HEK293 (cell line): ENCODE data around the gene PRR11.

ENCODE experiments used
- CTCF ChIA-PET: fragments of 350-600 bp; formaldehyde crosslinking; extraction: SDS; loops from one replicate; lab custom pipeline; 2021; ENCODE audit warnings: antibody characterized with exemption; lab: Yijun Ruan, JAX
- POLR2A ChIA-PET: fragments of 300-600 bp; formaldehyde crosslinking; extraction: SDS; loops from one replicate; lab custom pipeline; 2020; ENCODE audit warnings: antibody characterized with exemption, inconsistent platforms; lab: Yijun Ruan, JAX
- H3K27ac ChIP-seq: fragments of 200-500 bp; sonication (Bioruptor generic); 2 replicates; pipeline ENCODE4 v1.5.1; 2014; ENCODE audit warnings: low read depth, low read length, control low read depth, inconsistent platforms; ENCODE audit errors: extremely low read depth
- H3K36me3 ChIP-seq, 2 experiments: fragments of 200-500 bp in 1 of 2; sonication (Bioruptor generic) in 1 of 2; 1 replicate in 1 of 2; 2 replicates in 1 of 2; pipeline ENCODE4 v1.5.1; 2014 to 2017; ENCODE audit warnings: inconsistent platforms in 2 of 2, low read length in 2 of 2; ENCODE audit not compliant: control insufficient read depth in 2 of 2, insufficient read depth in 1 of 2
- H3K4me1 ChIP-seq: fragments of 200-500 bp; sonication (Bioruptor generic); 2 replicates; pipeline ENCODE4 v1.5.1; 2014; ENCODE audit warnings: mild to moderate bottlenecking, low read length, inconsistent platforms; ENCODE audit not compliant: control insufficient read depth, insufficient read depth
- H3K4me3 ChIP-seq: 2 replicates; pipeline ENCODE4 v1.5.1; 2011; ENCODE audit warnings: low read depth, mild to moderate bottlenecking, control low read depth, low read length, moderate library complexity
- H3K9me3 ChIP-seq: fragments of 200-500 bp; sonication (Bioruptor generic); 2 replicates; pipeline ENCODE4 v1.5.1; 2014; ENCODE audit warnings: low read depth, low read length, inconsistent platforms; ENCODE audit not compliant: control insufficient read depth, insufficient read depth
- CTCF ChIP-seq: fragments of 450-650 bp; formaldehyde crosslinking; IDR thresholded peaks from 2 replicates; pipeline ENCODE4 v1.5.1; 2016; ENCODE audit warnings: missing biosample characterization, missing genetic modification characterization
- HOXA7 ChIP-seq: sonication (generic); formaldehyde crosslinking; IDR thresholded peaks from 2 replicates; pipeline ENCODE4 v1.8.1; 2022; ENCODE audit warnings: missing genetic modification reagents, borderline replicate concordance
- MEIS1 ChIP-seq: sonication (generic); formaldehyde crosslinking; IDR thresholded peaks from 2 replicates; pipeline ENCODE4 v1.8.1; 2022; ENCODE audit warnings: missing genetic modification reagents, mild to moderate bottlenecking, borderline replicate concordance
- TRIM28 ChIP-seq: IDR thresholded peaks from 2 replicates; pipeline ENCODE4 v1.6.1; 2011; ENCODE audit warnings: low read length, control low read depth, borderline replicate concordance
- ZBTB1 ChIP-seq: fragments of 450-650 bp; formaldehyde crosslinking; IDR thresholded peaks from 2 replicates; pipeline ENCODE4 v1.5.1; 2016; ENCODE audit warnings: missing biosample characterization, missing genetic modification characterization
- ZNF132 ChIP-seq: fragments of 450-650 bp; formaldehyde crosslinking; IDR thresholded peaks from 2 replicates; pipeline ENCODE4 v1.5.1; 2017; ENCODE audit warnings: missing biosample characterization, missing genetic modification characterization, borderline replicate concordance
- ZNF19 ChIP-seq: fragments of 450-650 bp; formaldehyde crosslinking; IDR thresholded peaks from 2 replicates; pipeline ENCODE4; 2016; ENCODE audit warnings: missing biosample characterization, missing genetic modification characterization, low read depth
- ZNF280D ChIP-seq: fragments of 450-650 bp; formaldehyde crosslinking; IDR thresholded peaks from 2 replicates; pipeline ENCODE4 v1.5.1; 2016; ENCODE audit warnings: missing biosample characterization, missing genetic modification characterization
- ZNF549 ChIP-seq: fragments of 450-650 bp; IDR thresholded peaks from 2 replicates; pipeline ENCODE4 v1.5.1; 2018; ENCODE audit warnings: missing biosample characterization, missing genetic modification characterization, mild to moderate bottlenecking, inconsistent platforms, moderate library complexity
- ZNF600 ChIP-seq: fragments of 450-650 bp; formaldehyde crosslinking; IDR thresholded peaks from 2 replicates; pipeline ENCODE4 v1.5.1; 2016; ENCODE audit warnings: missing biosample characterization, missing genetic modification characterization
- ZNF621 ChIP-seq: fragments of 450-650 bp; formaldehyde crosslinking; IDR thresholded peaks from 2 replicates; pipeline ENCODE4 v1.5.1; 2017; ENCODE audit warnings: missing biosample characterization, missing genetic modification characterization
- ZNF837 ChIP-seq: fragments of 450-650 bp; formaldehyde crosslinking; IDR thresholded peaks from 2 replicates; pipeline ENCODE4 v1.5.1; 2016; ENCODE audit warnings: missing biosample characterization, missing genetic modification characterization
- ZNF843 ChIP-seq: fragments of 450-650 bp; formaldehyde crosslinking; IDR thresholded peaks from 2 replicates; pipeline ENCODE4 v1.5.1; 2016; ENCODE audit warnings: missing biosample characterization, missing genetic modification characterization
- ZSCAN16 ChIP-seq: fragments of 450-650 bp; formaldehyde crosslinking; IDR thresholded peaks from 2 replicates; pipeline ENCODE4 v1.5.1; 2016; ENCODE audit warnings: missing biosample characterization, missing genetic modification characterization
- TF ChIP-seq, protein P1 (sequence below): fragments of 450-650 bp; formaldehyde crosslinking; IDR thresholded peaks from 2 replicates; pipeline ENCODE4 v1.5.1; 2017; ENCODE audit warnings: missing biosample characterization, missing genetic modification characterization
- TF ChIP-seq, protein P2 (sequence below): fragments of 450-650 bp; formaldehyde crosslinking; IDR thresholded peaks from 2 replicates; pipeline ENCODE4 v1.5.1; 2016; ENCODE audit warnings: missing biosample characterization, missing genetic modification characterization
- TF ChIP-seq, protein P3 (sequence below): fragments of 450-650 bp; formaldehyde crosslinking; IDR thresholded peaks from 2 replicates; pipeline ENCODE4 v1.5.1; 2016; ENCODE audit warnings: missing biosample characterization, missing genetic modification characterization

PRR11 gene

GRCh38 chr17:59244081-59244480 is 88.5 kb downstream of the PRR11 start:
- CTCF ChIA-PET: interaction anchor here (0.6 kb wide), 1 partner anchor 58 kb away, joined by 4 read pairs; no protein-coding TSS in a partner anchor
- POLR2A ChIA-PET: no interaction called here

More at GRCh38 chr17:59244081-59244480, 88.5 kb downstream of the PRR11 start:
- H3K4me3 ChIP-seq: no peak overlapping the region
- TF ChIP-seq ZNF600 (tag by site-specific recombination) (no peak), ZNF843 (no peak), ZBTB1 (tag by site-specific recombination) (no peak), ZNF549 (tag by site-specific recombination) (no peak), ZNF19 (tag by site-specific recombination) (no peak), ZNF280D (tag by site-specific recombination) (no peak), ZNF621 (tag by site-specific recombination) (no peak), CTCF (tag by site-specific recombination) (no peak), ZNF132 (no peak), TRIM28 (no peak), MEIS1 (CRISPR knock-in tag) (no peak), ZNF837 (tag by site-specific recombination) (no peak), ZSCAN16 (tag by site-specific recombination) (no peak), HOXA7 (CRISPR knock-in tag) (no peak)
- TF ChIP-seq, protein P1, sequence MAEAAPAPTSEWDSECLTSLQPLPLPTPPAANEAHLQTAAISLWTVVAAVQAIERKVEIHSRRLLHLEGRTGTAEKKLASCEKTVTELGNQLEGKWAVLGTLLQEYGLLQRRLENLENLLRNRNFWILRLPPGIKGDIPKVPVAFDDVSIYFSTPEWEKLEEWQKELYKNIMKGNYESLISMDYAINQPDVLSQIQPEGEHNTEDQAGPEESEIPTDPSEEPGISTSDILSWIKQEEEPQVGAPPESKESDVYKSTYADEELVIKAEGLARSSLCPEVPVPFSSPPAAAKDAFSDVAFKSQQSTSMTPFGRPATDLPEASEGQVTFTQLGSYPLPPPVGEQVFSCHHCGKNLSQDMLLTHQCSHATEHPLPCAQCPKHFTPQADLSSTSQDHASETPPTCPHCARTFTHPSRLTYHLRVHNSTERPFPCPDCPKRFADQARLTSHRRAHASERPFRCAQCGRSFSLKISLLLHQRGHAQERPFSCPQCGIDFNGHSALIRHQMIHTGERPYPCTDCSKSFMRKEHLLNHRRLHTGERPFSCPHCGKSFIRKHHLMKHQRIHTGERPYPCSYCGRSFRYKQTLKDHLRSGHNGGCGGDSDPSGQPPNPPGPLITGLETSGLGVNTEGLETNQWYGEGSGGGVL (tag by site-specific recombination): no peak
- TF ChIP-seq, protein P2, sequence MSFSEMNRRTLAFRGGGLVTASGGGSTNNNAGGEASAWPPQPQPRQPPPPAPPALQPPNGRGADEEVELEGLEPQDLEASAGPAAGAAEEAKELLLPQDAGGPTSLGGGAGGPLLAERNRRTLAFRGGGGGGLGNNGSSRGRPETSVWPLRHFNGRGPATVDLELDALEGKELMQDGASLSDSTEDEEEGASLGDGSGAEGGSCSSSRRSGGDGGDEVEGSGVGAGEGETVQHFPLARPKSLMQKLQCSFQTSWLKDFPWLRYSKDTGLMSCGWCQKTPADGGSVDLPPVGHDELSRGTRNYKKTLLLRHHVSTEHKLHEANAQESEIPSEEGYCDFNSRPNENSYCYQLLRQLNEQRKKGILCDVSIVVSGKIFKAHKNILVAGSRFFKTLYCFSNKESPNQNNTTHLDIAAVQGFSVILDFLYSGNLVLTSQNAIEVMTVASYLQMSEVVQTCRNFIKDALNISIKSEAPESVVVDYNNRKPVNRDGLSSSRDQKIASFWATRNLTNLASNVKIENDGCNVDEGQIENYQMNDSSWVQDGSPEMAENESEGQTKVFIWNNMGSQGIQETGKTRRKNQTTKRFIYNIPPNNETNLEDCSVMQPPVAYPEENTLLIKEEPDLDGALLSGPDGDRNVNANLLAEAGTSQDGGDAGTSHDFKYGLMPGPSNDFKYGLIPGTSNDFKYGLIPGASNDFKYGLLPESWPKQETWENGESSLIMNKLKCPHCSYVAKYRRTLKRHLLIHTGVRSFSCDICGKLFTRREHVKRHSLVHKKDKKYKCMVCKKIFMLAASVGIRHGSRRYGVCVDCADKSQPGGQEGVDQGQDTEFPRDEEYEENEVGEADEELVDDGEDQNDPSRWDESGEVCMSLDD (tag by site-specific recombination): no peak
- TF ChIP-seq, protein P3, sequence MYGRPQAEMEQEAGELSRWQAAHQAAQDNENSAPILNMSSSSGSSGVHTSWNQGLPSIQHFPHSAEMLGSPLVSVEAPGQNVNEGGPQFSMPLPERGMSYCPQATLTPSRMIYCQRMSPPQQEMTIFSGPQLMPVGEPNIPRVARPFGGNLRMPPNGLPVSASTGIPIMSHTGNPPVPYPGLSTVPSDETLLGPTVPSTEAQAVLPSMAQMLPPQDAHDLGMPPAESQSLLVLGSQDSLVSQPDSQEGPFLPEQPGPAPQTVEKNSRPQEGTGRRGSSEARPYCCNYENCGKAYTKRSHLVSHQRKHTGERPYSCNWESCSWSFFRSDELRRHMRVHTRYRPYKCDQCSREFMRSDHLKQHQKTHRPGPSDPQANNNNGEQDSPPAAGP: no peak
- TF ChIP-seq, all 188 proteins: peak for 0
- H3K9me3 ChIP-seq: no peaks in the 10 kb centered on the region
- peaks cover 0 to 7% of the 10 kb centered on the region in 2 experiments; a peak in 2 of 3 replicates for H3K36me3 ChIP-seq
- no peak overlapping the region for H3K27ac ChIP-seq
- H3K4me1 ChIP-seq: no peaks in the 10 kb centered on the region
